ENCODE data around the gene NPEPL1. TPM values are rescaled to one million over a fixed set of nuclear protein-coding genes. Genes with fewer than 3 reads are reported as not detected.
"Not testable (repeated sequence)": the region's sequence is repeated elsewhere in the genome, so short reads cannot be mapped to it uniquely, and the experiment has no call there.

NPEPL1 gene
- total and polyA plus RNA-seq, 2 experiments from 2014 or later: 37.5 to 49.8 TPM

- no peaks in the 10 kb centered on the region for H3K27me3 ChIP-seq (replicated peaks; ENCODE audit: insufficient read depth)
- H3K4me1 ChIP-seq (ENCODE audit: insufficient read depth): peaks cover 11% of the 10 kb centered on the region
- H3F3A ChIP-seq (ENCODE audit: insufficient read depth): peaks cover 3% of the 10 kb centered on the region; the same call in 1 of the 2 replicates
- no peaks in the 10 kb centered on the region for H4K20me1 ChIP-seq (ENCODE audit: insufficient read depth)
- H3K9me2 ChIP-seq (ENCODE audit: insufficient read depth): no peaks in the 10 kb centered on the region
- TF ChIP-seq EZH2phosphoT487 (IDR thresholded peaks at IDR 0.05; ENCODE audit: insufficient read depth, low read depth) (no peak), EZH2 (IDR thresholded peaks at IDR 0.05; ENCODE audit: insufficient read depth, poor library complexity, severe bottlenecking) (no peak)
- H3K4me2 ChIP-seq (ENCODE audit: unreplicated experiment): no peak overlapping the region
- in situ Hi-C loops (cut with MboI): no loop called here
- no peak overlapping the region for H3K4me3 ChIP-seq
- no peak overlapping the region for H2AFZ ChIP-seq
- no peak overlapping the region for H3K9ac ChIP-seq
- no peaks in the 10 kb centered on the region for H3K9me3 ChIP-seq (ENCODE audit: low read depth)
- no peaks in the 10 kb centered on the region for H3K36me3 ChIP-seq (ENCODE audit: low read depth)
- no peak for DNase-seq
- 95 to 97% methylated on average over 4 of the region's 4 CpGs for WGBS, 2 experiments (ENCODE audit: low coverage in 1 of 2, low lambda C conversion rate in 2 of 2, missing lambda C conversion rate in 2 of 2)
- peaks cover 6% of the 10 kb centered on the region for H3K79me2 ChIP-seq (ENCODE audit: insufficient read depth)
- H3K27ac ChIP-seq: no peak overlapping the region
These were observed 45.9 kb upstream of the NPEPL1 start for GRCh38 chr20:58646703-58647102.

- H3K79me2 ChIP-seq (ENCODE audit: insufficient read depth): peaks cover 11% of the 10 kb centered on the region
- no peak overlapping the region for H3K4me3 ChIP-seq
- no peak overlapping the region for H2AFZ ChIP-seq
- H3K27me3 ChIP-seq (replicated peaks; ENCODE audit: insufficient read depth): no peaks in the 10 kb centered on the region
- no peak for DNase-seq
- H3K36me3 ChIP-seq (ENCODE audit: low read depth): no peaks in the 10 kb centered on the region
- H3K27ac ChIP-seq: no peak overlapping the region
- H3K9ac ChIP-seq: no peak overlapping the region
- peak overlapping the region; percentile 24 for H3K4me2 ChIP-seq (ENCODE audit: unreplicated experiment)
- no peaks in the 10 kb centered on the region for H3K9me2 ChIP-seq (ENCODE audit: insufficient read depth)
- no peaks in the 10 kb centered on the region for H4K20me1 ChIP-seq (ENCODE audit: insufficient read depth)
- no peaks in the 10 kb centered on the region for H3K9me3 ChIP-seq (ENCODE audit: low read depth)
- H3F3A ChIP-seq (ENCODE audit: insufficient read depth): peaks cover 3% of the 10 kb centered on the region; the same call in 1 of the 2 replicates
- TF ChIP-seq EZH2 (IDR thresholded peaks at IDR 0.05; ENCODE audit: insufficient read depth, poor library complexity, severe bottlenecking) (no peak), EZH2phosphoT487 (IDR thresholded peaks at IDR 0.05; ENCODE audit: insufficient read depth, low read depth) (no peak)
- peaks cover 11% of the 10 kb centered on the region for H3K4me1 ChIP-seq (ENCODE audit: insufficient read depth)
- WGBS, 2 experiments (ENCODE audit: low coverage in 1 of 2, low lambda C conversion rate in 2 of 2, missing lambda C conversion rate in 2 of 2): 74 to 83% methylated on average over 7 of the region's 7 CpGs
- in situ Hi-C loops (cut with MboI): no loop called here
These were observed 45.3 kb upstream of the NPEPL1 start for GRCh38 chr20:58647162-58647795.

GRCh38 chr20:58647796-58648501 lies 44.7 kb upstream of the NPEPL1 start:
- Histone ChIP-seq H3K79me2 (ENCODE audit: insufficient read depth) (peaks cover 18% of the 10 kb centered on the region), H3K4me1 (ENCODE audit: insufficient read depth) (peaks cover 11% of the 10 kb centered on the region), H3K4me3 (no peak overlapping the region), H3K4me2 (ENCODE audit: unreplicated experiment) (peak overlapping the region; percentile 24), H3K27me3 (replicated peaks; ENCODE audit: insufficient read depth) (no peaks in the 10 kb centered on the region), H2AFZ (no peak overlapping the region), H3K9ac (no peak overlapping the region), H3K9me3 (ENCODE audit: low read depth) (no peaks in the 10 kb centered on the region), H3F3A (ENCODE audit: insufficient read depth) (peaks cover 3% of the 10 kb centered on the region; the same call in 1 of the 2 replicates), H4K20me1 (ENCODE audit: insufficient read depth) (no peaks in the 10 kb centered on the region), H3K36me3 (ENCODE audit: low read depth) (no peaks in the 10 kb centered on the region), H3K27ac (no peak overlapping the region), H3K9me2 (ENCODE audit: insufficient read depth) (no peaks in the 10 kb centered on the region)
- in situ Hi-C loops (cut with MboI): no loop called here
- DNase-seq: peak; percentile 85
- 33 to 41% methylated on average over 8 to 9 of the region's 12 CpGs for WGBS, 2 experiments (ENCODE audit: low coverage in 1 of 2, low lambda C conversion rate in 2 of 2, missing lambda C conversion rate in 2 of 2)
- no peak for TF ChIP-seq EZH2 (IDR thresholded peaks at IDR 0.05; ENCODE audit: insufficient read depth, poor library complexity, severe bottlenecking)
- TF ChIP-seq EZH2phosphoT487 (IDR thresholded peaks at IDR 0.05; ENCODE audit: insufficient read depth, low read depth): no peak

GRCh38 chr20:58648502-58648825 lies 44.1 kb upstream of the NPEPL1 start:
- H3K27me3 ChIP-seq (replicated peaks; ENCODE audit: insufficient read depth); in situ Hi-C loops (cut with MboI); H3K36me3 ChIP-seq (ENCODE audit: low read depth); DNase-seq; H3K9me2 ChIP-seq (ENCODE audit: insufficient read depth); H3K27ac ChIP-seq; H4K20me1 ChIP-seq (ENCODE audit: insufficient read depth); H3K9me3 ChIP-seq (ENCODE audit: low read depth); H3K4me2 ChIP-seq (ENCODE audit: unreplicated experiment); H3K9ac ChIP-seq; H3F3A ChIP-seq (ENCODE audit: insufficient read depth); H2AFZ ChIP-seq; H3K4me3 ChIP-seq: not testable (repeated sequence)
- WGBS, 2 experiments (ENCODE audit: low coverage in 1 of 2, low lambda C conversion rate in 2 of 2, missing lambda C conversion rate in 2 of 2): 88 to 97% methylated on average over 4 to 5 of the region's 6 CpGs
- H3K79me2 ChIP-seq (ENCODE audit: insufficient read depth): peaks cover 23% of the 10 kb centered on the region
- H3K4me1 ChIP-seq (ENCODE audit: insufficient read depth): peaks cover 16% of the 10 kb centered on the region
